ENCODE data around the gene ACOT2. TPM values are rescaled to one million over a fixed set of nuclear protein-coding genes. Genes with fewer than 3 reads are reported as not detected.
"Not testable (repeated sequence)": the region's sequence is repeated elsewhere in the genome, so short reads cannot be mapped to it uniquely, and the experiment has no call there.

ACOT2 gene
- total and polyA plus RNA-seq, 10 of the 15 experiments (the other 5 are each of a cell fraction or from before 2014, with no cell fraction given): 9.6 to 41.9 (median 22.8) TPM

DNA sequence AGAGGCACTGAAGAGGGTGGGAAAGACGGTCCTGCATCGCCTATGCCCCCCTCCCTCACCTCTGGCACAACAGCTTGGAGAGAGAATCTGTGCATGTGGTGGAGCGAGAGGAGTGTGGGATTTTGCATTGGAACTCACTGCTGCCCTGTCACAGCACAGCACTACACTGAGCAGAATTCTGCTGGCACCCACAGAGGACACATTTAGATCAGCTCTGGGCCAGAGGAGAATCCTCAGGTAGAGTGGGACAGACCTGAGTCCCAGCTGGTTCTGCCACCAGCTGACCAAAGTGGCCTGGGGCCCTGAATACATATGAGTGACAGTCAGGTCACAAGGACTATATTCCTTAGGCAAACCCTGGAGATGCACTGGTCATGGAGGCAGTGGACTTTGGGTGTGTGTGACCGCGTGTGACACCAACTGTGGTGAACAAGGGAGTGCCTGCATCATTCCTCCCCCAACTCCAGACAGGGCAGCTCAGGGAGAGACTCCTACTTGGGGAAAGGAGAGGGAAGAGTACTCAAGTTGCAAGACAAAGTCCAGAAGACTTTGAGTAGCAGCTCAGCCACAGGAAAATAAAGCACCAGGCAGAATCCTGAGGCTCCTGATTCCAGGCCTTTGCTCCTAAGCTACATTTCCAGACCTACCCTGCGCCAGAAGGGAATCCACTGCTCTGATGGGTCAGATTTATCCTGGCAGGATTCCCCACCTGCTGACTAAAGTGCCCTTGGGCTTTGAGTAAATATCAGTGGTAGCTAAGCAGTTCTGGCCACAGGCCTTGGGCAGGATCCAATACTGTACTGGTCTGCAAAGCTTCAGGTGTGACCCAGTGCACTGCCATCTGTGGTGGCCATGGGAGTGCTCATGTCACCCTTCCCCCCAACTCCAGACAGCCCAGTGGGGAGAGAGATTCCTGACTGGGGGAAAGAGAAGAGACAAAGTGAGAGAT is 42.7 kb upstream of the ACOT2 start:
- Histone ChIP-seq H2AFZ (ENCODE audit: control insufficient read depth, low read depth, low read length) (no peak overlapping the region), H3K4me2 (ENCODE audit: control insufficient read depth, insufficient read depth) (no peak overlapping the region), H3K4me3 (no peak overlapping the region), H3K4me1 (ENCODE audit: control insufficient read depth, insufficient read depth, low read length) (no peaks in the 10 kb centered on the region), H3K9me3 (replicated peaks; ENCODE audit: control insufficient read depth, insufficient read depth, low read length) (no peaks in the 10 kb centered on the region), H3K9ac (ENCODE audit: control insufficient read depth, insufficient read depth, low read length) (no peak overlapping the region), H3K27ac (ENCODE audit: control insufficient read depth, insufficient read depth) (no peak overlapping the region), H3K36me3 (ENCODE audit: control insufficient read depth in 2 of 2, insufficient read depth in 2 of 2, low read length in 1 of 2) (no peaks in the 10 kb centered on the region), H3K79me2 (ENCODE audit: control insufficient read depth, insufficient read depth, low read length) (no peaks in the 10 kb centered on the region), H3K27me3 (replicated peaks in 1 of 2; ENCODE audit: control insufficient read depth in 2 of 2, insufficient read depth in 2 of 2, low read length in 1 of 2) (0 out of 4 replicates have a peak, but pooled peaks cover 0 to 2% of the 10 kb centered on the region in 2 experiments), H4K20me1 (ENCODE audit: control insufficient read depth, insufficient read depth) (no peaks in the 10 kb centered on the region)
- no peak for DNase-seq (ENCODE audit: low read depth, low spot score)
- no peak for ATAC-seq
- FAIRE-seq: no peak
- ChIA-PET CTCF (interaction anchor here (0.7 to 1.3 kb wide), 2 partner anchors 18 to 23 kb away, joined by 3 to 5 read pairs; no protein-coding TSS in a partner anchor), RAD21 (ENCODE audit: unreplicated experiment) (no interaction called here), SMC1A (ENCODE audit: uncharacterized antibody, unreplicated experiment) (interaction anchor here (1.0 to 1.4 kb wide), 2 partner anchors 11 to 41 kb away, joined by 3 to 4 read pairs; partner anchors contain the start of gene ACOT1), POLR2A (interaction anchor here (0.7 kb wide), 1 partner anchor 26 kb away, joined by 3 read pairs; no protein-coding TSS in a partner anchor)
- 84% methylated on average over 5 of the region's 6 CpGs for WGBS (ENCODE audit: insufficient coverage, insufficient replicate concordance, low lambda C conversion rate, missing lambda C conversion rate)
- intact Hi-C loops (cut with micrococcal nuclease; ENCODE audit: unreplicated experiment) (loop anchor here (5.0 kb wide), 1 partner anchor 41 kb away; the partner anchor contains the start of gene ACOT2), in situ Hi-C loops (cut with MboI) (loop anchor here (5.0 kb wide), 1 partner anchor 36 kb away; no protein-coding TSS in a partner anchor)
- no TSS peak for BruUV-seq (replicated peaks)
- TF ChIP-seq, protein P1, sequence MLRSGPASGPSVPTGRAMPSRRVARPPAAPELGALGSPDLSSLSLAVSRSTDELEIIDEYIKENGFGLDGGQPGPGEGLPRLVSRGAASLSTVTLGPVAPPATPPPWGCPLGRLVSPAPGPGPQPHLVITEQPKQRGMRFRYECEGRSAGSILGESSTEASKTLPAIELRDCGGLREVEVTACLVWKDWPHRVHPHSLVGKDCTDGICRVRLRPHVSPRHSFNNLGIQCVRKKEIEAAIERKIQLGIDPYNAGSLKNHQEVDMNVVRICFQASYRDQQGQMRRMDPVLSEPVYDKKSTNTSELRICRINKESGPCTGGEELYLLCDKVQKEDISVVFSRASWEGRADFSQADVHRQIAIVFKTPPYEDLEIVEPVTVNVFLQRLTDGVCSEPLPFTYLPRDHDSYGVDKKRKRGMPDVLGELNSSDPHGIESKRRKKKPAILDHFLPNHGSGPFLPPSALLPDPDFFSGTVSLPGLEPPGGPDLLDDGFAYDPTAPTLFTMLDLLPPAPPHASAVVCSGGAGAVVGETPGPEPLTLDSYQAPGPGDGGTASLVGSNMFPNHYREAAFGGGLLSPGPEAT (IDR thresholded peaks at IDR 0.05; ENCODE audit: low read depth): no peak
- no peak for TF ChIP-seq PML (IDR thresholded peaks at IDR 0.05; ENCODE audit: low read length)
- TF ChIP-seq CHD1 (IDR thresholded peaks at IDR 0.05; ENCODE audit: low read depth, low read length): no peak
- TF ChIP-seq TARDBP (IDR thresholded peaks at IDR 0.05; ENCODE audit: borderline replicate concordance): no peak
- no peak for TF ChIP-seq POU2F2 (IDR thresholded peaks at IDR 0.05; ENCODE audit: borderline replicate concordance, low read depth, low read length)
- no peak for TF ChIP-seq JUNB (IDR thresholded peaks at IDR 0.05)

- H3K79me2 ChIP-seq (ENCODE audit: control insufficient read depth, insufficient read depth, low read length); H3K4me2 ChIP-seq (ENCODE audit: control insufficient read depth, insufficient read depth); RAD21 ChIA-PET (ENCODE audit: unreplicated experiment); CTCF ChIA-PET; H3K36me3 ChIP-seq (ENCODE audit: control insufficient read depth in 2 of 2, insufficient read depth in 2 of 2, low read length in 1 of 2); H3K9me3 ChIP-seq (replicated peaks; ENCODE audit: control insufficient read depth, insufficient read depth, low read length); H3K4me1 ChIP-seq (ENCODE audit: control insufficient read depth, insufficient read depth, low read length); SMC1A ChIA-PET (ENCODE audit: uncharacterized antibody, unreplicated experiment); ATAC-seq; H3K27me3 ChIP-seq (replicated peaks in 1 of 2; ENCODE audit: control insufficient read depth in 2 of 2, insufficient read depth in 2 of 2, low read length in 1 of 2); H3K9ac ChIP-seq (ENCODE audit: control insufficient read depth, insufficient read depth, low read length); H2AFZ ChIP-seq (ENCODE audit: control insufficient read depth, low read depth, low read length); H3K27ac ChIP-seq (ENCODE audit: control insufficient read depth, insufficient read depth); H3K4me3 ChIP-seq; DNase-seq (ENCODE audit: low read depth, low spot score); BruUV-seq (replicated peaks); H4K20me1 ChIP-seq (ENCODE audit: control insufficient read depth, insufficient read depth); FAIRE-seq: not testable (repeated sequence)
- POLR2A ChIA-PET: interaction anchor here (0.7 kb wide), 1 partner anchor 10 kb away, joined by 3 read pairs; no protein-coding TSS in a partner anchor
- WGBS (ENCODE audit: insufficient coverage, insufficient replicate concordance, low lambda C conversion rate, missing lambda C conversion rate): 49% methylated on average over 2 of the region's 2 CpGs
- intact Hi-C loops (cut with micrococcal nuclease; ENCODE audit: unreplicated experiment): loop anchor here (5.0 kb wide), 1 partner anchor 38 kb away; the partner anchor contains the start of gene ACOT2
- in situ Hi-C loops (cut with MboI): loop anchor here (5.0 kb wide), 1 partner anchor 33 kb away; no protein-coding TSS in a partner anchor
These were observed 39.7 kb upstream of the ACOT2 start for GRCh38 chr14:73529356-73529755.

GRCh38 chr14:73531971-73532370 is 37.0 kb upstream of the ACOT2 start:
- H4K20me1 ChIP-seq (ENCODE audit: control insufficient read depth, insufficient read depth); H3K27me3 ChIP-seq (replicated peaks in 1 of 2; ENCODE audit: control insufficient read depth in 2 of 2, insufficient read depth in 2 of 2, low read length in 1 of 2); H3K9ac ChIP-seq (ENCODE audit: control insufficient read depth, insufficient read depth, low read length); H3K4me3 ChIP-seq; H3K4me2 ChIP-seq (ENCODE audit: control insufficient read depth, insufficient read depth); RAD21 ChIA-PET (ENCODE audit: unreplicated experiment); SMC1A ChIA-PET (ENCODE audit: uncharacterized antibody, unreplicated experiment); H2AFZ ChIP-seq (ENCODE audit: control insufficient read depth, low read depth, low read length); BruUV-seq (replicated peaks); ATAC-seq; H3K36me3 ChIP-seq (ENCODE audit: control insufficient read depth in 2 of 2, insufficient read depth in 2 of 2, low read length in 1 of 2); DNase-seq (ENCODE audit: low read depth, low spot score); H3K4me1 ChIP-seq (ENCODE audit: control insufficient read depth, insufficient read depth, low read length); H3K27ac ChIP-seq (ENCODE audit: control insufficient read depth, insufficient read depth); CTCF ChIA-PET; intact Hi-C loops (cut with micrococcal nuclease; ENCODE audit: unreplicated experiment); H3K79me2 ChIP-seq (ENCODE audit: control insufficient read depth, insufficient read depth, low read length); POLR2A ChIA-PET; H3K9me3 ChIP-seq (replicated peaks; ENCODE audit: control insufficient read depth, insufficient read depth, low read length); in situ Hi-C loops (cut with MboI); FAIRE-seq: not testable (repeated sequence)
- 100% methylated on average over 1 of the region's 3 CpGs for WGBS (ENCODE audit: insufficient coverage, insufficient replicate concordance, low lambda C conversion rate, missing lambda C conversion rate)

Data from GM12878 (cell line).